GM21360 (cell line): ENCODE results near the gene NR3C1.

Experiments used
- ATAC-seq: cut with Tn5 transposase; IDR thresholded peaks from one replicate; pipeline ENCODE4 v1.9.1; 2021; ENCODE audit warnings: mild to moderate bottlenecking, moderate library complexity; ENCODE audit not compliant: unreplicated experiment

Gene NR3C1

GRCh38 chr5:143403593-143404415 is at the start of gene NR3C1:
Gene NR3C1 (minus strand): TSS chr5:143403686. CDS start chr5:143400839, 2,847 bp downstream.
- ATAC-seq, result peak; percentile 53

GRCh38 chr5:143449772-143450171 is 46.3 kb upstream of the NR3C1 start:
- ATAC-seq, result no peak

DNA sequence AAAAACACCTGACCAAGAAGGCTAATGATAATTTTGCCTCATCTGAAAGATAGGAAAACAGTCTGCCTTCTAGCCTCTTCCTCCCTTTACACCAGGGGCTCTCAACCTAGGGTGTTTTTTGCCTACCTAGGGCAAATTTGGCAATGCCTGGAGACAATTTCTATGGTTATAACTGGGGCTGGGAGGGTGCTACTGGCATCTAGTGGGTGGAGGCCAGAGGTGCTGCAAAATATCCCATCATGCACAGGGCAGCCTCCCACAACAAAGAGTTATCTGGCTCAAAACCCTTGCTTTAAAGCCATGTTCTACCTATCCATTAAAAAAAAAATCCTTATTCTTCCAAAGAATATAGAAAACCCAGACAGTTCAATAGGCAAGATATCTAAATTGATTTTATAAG is 45.0 kb upstream of the NR3C1 start:
- ATAC-seq, result peak; percentile 31

DNA sequence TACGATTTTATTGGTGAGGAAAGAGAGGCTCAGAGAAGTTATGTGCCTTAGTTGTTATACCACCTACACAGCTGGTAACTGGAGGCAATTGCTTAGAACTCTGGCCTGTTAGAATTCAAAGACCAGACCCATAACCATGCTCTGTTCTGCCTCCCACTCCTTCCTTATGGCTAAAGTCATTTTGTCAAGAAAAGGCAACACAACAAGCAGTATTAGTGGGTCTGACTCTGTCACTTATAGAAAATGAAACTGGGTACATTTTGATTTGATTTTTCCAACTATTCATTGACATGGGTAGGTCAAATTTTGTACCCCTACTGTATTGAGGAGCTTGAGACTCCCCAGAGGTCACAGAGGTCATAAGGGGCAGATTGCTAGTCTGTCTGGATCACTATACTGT is 44.5 kb upstream of the NR3C1 start:
- ATAC-seq, result peak; percentile 40

DNA sequence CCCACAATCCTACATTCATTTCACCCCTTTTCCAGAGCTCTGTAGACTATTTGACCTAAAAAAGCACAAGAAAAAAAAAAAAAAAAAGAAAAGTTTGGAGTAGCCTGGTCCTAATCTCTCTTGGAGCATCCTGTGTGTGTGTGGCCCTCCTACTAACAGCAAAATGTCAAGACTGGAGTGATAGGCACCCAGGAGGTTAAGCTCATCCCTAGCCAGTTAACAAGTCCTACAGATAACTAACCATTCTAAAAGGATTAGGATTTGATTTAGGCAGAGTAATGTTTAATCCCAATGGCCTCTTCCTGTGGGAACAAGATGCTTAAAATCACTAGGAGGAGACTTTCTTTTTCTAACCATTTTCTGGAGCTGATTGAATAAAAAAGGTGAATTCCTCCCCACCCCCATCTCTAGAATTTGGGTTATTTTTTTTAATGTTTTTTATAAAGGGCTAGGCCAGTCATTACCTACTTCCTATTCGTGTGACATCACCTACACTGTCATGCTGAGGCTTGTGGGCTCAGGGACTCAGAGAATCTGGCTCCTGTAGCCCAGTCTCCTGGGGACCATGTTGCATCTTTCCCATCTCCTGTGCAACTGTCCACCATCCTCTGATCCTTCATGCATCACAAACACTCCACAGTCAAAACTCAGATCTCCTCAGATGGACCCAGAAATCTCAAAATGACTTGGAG is 43.2 kb upstream of the NR3C1 start:
- ATAC-seq, result no peak

DNA sequence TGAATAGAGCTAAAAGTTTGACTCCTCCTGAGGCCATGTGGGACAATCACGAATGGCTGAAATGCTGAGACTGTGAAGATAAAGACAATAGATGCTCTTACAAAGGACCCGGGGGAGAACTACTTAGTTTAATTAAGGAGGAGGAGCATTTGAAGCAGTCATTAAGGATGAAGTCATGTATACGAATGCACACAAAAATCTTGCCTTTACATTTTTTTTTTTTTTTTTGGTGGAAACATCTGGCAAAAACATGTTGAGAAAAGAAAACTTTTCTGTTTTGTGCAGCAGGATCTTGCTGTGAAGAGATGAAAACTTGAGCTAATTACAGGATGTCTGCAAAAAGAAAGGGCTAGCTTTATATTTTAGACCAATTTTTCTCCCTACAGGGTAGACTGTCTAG is 42.3 kb upstream of the NR3C1 start:
- ATAC-seq, result no peak

DNA sequence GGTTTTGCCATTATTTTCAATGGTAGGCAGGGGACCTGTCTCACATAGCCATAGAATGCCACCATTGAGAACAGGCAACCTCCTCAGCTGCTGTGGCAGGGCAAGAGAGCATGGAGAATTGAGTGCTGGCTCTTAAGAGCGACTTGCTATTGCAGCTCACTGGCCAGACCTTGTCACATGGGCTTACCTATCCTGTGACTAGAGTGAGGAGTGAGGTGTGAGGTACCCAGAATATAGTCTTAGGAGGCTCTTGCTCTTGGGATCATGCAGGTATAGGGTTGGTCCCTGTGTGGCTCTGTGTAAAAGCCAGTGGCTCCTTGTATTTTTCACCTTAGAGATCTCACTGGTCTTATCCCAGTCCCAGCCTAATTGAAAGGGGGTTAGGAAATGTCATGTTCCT is 39.8 kb upstream of the NR3C1 start:
- ATAC-seq, result no peak

DNA sequence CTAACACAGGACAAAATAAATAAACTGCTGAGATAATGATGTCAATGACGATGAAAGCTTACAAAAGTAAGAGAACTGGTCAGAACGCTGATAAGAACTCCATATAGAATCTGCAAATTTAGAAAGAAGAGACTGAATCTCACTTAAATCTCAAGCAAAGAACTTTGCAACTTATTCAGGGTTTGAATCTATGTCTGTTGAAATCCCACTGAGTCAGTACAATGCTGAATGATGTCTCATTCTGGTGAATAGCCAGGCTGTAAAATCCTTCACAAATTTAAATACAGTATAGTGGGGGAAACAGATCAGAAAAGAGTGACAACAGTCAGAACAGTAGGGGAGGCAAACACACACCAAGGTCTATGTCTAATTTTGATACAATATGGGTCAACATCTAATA is 38.9 kb upstream of the NR3C1 start:
- no peak for ATAC-seq

DNA sequence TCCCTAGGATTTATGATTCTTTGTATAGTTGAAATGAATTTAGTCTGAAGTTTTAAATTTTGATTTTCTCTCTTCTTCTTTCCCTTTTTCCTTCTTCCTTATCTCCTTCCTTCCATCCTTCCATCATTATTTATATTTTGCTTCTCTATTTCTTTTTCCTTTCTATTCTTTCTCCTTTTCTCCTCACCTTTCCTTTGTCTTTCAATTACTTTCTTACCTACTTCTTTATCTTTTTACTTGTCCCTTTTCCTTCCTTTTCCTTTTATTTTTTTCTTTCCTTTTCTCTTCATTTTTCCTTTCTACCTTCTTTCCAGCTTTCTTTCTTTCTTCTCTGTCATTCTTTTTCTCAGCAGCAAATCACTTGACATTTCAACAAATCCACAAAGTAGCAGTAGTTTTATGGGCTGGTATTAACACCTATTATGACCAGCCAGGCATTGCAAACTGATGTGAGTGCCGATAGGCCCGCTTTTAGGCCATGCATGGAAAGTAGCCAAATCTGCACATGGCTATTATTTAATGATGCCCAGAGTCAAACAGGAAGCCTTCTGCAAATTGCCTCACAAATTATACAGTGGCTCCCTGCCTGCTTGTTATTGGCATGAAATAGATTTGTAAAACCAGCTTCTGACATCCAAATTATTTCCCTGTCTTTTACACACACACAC is 37.1 kb upstream of the NR3C1 start:
- ATAC-seq, result no peak

GRCh38 chr5:143437666-143438273 is 34.3 kb upstream of the NR3C1 start:
- no peak for ATAC-seq

GRCh38 chr5:143436871-143437270 is 33.4 kb upstream of the NR3C1 start:
- no peak for ATAC-seq

DNA sequence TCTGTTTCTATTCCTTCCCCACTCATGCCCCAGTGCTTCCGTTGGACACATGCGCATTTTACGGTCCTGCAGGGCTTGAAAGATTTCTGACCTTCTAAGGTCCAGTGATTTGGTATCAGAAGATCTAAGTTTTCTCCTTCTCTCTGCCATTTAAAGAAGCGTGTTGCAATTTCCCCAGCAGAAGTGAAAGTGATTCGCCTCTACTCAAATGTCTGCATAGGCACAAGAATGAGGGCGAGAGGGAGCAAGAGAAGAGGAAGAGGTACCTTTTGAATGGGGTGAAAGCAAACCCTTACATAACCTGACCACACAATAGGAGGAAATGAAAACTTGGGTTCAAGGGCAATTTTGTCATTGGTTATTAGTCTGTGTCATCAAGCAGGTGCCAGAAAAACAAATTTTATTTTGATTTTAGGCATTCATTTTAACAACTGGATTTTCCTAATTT is 31.7 kb upstream of the NR3C1 start:
- peak; percentile 77 for ATAC-seq

GRCh38 chr5:143434261-143435209 is 31.0 kb upstream of the NR3C1 start:
- ATAC-seq, result peak; percentile 33

- ATAC-seq, result no peak
Observed at GRCh38 chr5:143433670-143434069, 30.2 kb upstream of the NR3C1 start.

DNA sequence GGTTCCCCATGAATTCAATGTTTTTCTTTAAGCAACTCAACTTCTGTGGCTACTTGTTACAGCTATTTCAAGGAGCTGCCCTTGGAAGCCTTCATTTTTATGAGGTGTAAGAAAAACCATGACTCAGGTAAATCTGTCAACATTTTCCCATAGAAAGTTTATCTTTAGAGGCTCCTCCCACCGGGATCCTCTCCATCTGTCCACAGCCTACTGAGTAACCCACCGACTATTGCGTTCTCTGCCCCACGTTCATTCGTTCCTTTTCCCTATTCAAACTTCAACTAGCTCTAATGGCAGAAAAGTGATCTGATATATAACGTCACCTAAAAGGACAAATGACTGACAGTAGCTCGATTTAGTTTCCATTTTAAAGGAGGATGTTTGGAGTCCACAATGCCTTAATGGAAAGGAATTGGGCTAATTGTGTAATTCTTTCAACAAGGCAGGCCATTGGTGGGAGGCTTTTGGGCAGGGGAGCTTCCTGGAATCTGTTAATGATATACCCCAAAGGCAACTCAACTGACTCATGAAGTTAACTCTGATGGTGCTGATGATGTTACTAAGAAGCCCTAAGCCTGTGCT is 29.3 kb upstream of the NR3C1 start:
- no peak for ATAC-seq

DNA sequence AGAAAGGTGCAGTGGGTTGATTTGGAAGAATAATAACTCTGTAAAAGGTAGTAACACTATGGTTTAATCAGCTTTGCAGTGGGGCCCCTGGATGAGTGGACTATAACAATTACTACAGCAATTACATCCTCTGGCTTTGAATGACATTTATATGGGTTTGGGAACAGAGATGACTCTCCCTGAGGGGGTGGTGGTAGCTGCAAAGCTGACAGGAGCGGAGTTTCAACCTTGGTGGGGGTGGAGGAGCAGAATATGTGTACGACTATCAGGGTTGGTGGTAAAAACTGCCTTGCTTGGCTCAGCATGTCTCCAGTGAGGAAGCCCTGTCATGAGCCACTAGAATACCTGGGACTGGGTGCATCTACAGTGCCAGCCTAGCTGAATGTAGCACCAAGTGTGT is 28.3 kb upstream of the NR3C1 start:
- no peak for ATAC-seq

- no peak for ATAC-seq
Observed at GRCh38 chr5:143428738-143429420, 25.4 kb upstream of the NR3C1 start.

- no peak for ATAC-seq
Observed at GRCh38 chr5:143428155-143428554, 24.7 kb upstream of the NR3C1 start.

GRCh38 chr5:143427122-143427735 is 23.7 kb upstream of the NR3C1 start:
- ATAC-seq, result peak; percentile 41
